Effector memory CD4-positive, alpha-beta T cell (primary cell): ENCODE data around the gene P2RX7.

Experiments used
- DNase-seq, 3 donors: peaks; one replicate each; pipeline ENCODE4 v3.0.0-alpha.2; 2020
- H3K27ac ChIP-seq: 2 replicates; pipeline ENCODE4 v1.7.0; 2013; ENCODE audit warnings: mild to moderate bottlenecking, low read length, moderate library complexity; ENCODE audit not compliant: insufficient read depth, poor library complexity, severe bottlenecking
- H3K27me3 ChIP-seq: replicated peaks from 2 replicates; pipeline ENCODE4 v1.7.0; 2013; ENCODE audit warnings: mild to moderate bottlenecking, low read length; ENCODE audit not compliant: insufficient read depth, control insufficient read depth, poor library complexity, severe bottlenecking
- H3K36me3 ChIP-seq: 2 replicates; pipeline ENCODE4 v1.7.0; 2013; ENCODE audit warnings: mild to moderate bottlenecking, low read length, moderate library complexity; ENCODE audit not compliant: control insufficient read depth, insufficient read depth
- H3K4me1 ChIP-seq: 2 replicates; pipeline ENCODE4 v1.7.0; 2013; ENCODE audit warnings: low read length, mild to moderate bottlenecking; ENCODE audit not compliant: control insufficient read depth, insufficient read depth, poor library complexity, severe bottlenecking
- H3K4me3 ChIP-seq: 2 replicates; pipeline ENCODE4 v1.7.0; 2013; ENCODE audit warnings: low read length, low read depth, mild to moderate bottlenecking; ENCODE audit not compliant: insufficient read depth, poor library complexity, severe bottlenecking
- H3K9me3 ChIP-seq: 2 replicates; pipeline ENCODE4 v1.7.0; 2013; ENCODE audit warnings: mild to moderate bottlenecking, low read length, moderate library complexity; ENCODE audit not compliant: control insufficient read depth

Gene P2RX7

DNA sequence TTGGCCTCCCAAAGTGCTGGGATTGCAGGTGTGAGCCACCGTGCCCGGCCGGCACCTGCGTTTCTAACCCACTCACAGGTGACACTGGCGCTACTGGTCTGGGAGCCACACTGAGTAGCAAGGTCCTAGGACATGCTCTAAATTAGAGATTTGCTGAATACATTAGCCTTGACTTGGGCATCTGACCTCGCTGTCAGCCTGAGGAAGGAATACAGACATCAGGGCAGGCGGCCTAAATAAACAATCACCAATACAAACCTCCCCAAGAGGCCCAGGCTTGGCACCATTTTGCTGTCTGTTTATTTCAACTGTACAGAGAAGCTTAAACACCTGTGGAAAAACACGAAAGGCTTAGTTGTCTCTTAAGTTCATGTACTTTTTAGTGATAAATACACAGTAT lies 104.7 kb downstream of the P2RX7 start:
- Histone ChIP-seq H3K9me3 (no peaks in the 10 kb centered on the region), H3K27me3 (no peaks in the 10 kb centered on the region), H3K4me1 (peaks cover 33% of the 10 kb centered on the region), H3K27ac (no peak overlapping the region), H3K36me3 (peaks cover 26% of the 10 kb centered on the region), H3K4me3 (no peak overlapping the region)
- DNase-seq = no peak
